RCC 7860 (cell line): ENCODE results near the gene TAF10.

Source experiments
- DNase-seq: peaks from one replicate; pipeline ENCODE4 v3.0.0-alpha.2; 2015; ENCODE audit warnings: low spot score
- FAIRE-seq: peaks from 2 replicates; lab custom pipeline; 2012; peaks lifted over from hg19 to GRCh38; lab: Jason Lieb, UNC

TAF10 gene

GRCh38 chr11:6609502-6610015 lies 2.5 kb downstream of the TAF10 start:
- DNase-seq: no peak
- no peak for FAIRE-seq

- FAIRE-seq (no peak), DNase-seq (no peak)
Observed at GRCh38 chr11:6608726-6609501, 3.1 kb downstream of the TAF10 start.

GRCh38 chr11:6608011-6608410 lies 4.0 kb downstream of the TAF10 start:
- DNase-seq: no peak
- FAIRE-seq: no peak

GRCh38 chr11:6607190-6607795 lies 4.7 kb downstream of the TAF10 start:
- DNase-seq: no peak
- FAIRE-seq: no peak

- FAIRE-seq (peak; percentile 85), DNase-seq (peak; percentile 90)
Observed at GRCh38 chr11:6606471-6607189, 5.4 kb downstream of the TAF10 start.

- DNase-seq: no peak
- no peak for FAIRE-seq
Observed at GRCh38 chr11:6604790-6605189, 7.2 kb downstream of the TAF10 start.

GRCh38 chr11:6604081-6604626 lies 7.9 kb downstream of the TAF10 start:
- DNase-seq: peak; percentile 27
- FAIRE-seq: no peak

- DNase-seq: peak; percentile 66
- FAIRE-seq: no peak
Observed at GRCh38 chr11:6603287-6604080, 8.5 kb downstream of the TAF10 start, which contains the start of the genes ILK and RRP8. TSS of gene ILK (plus strand) at chr11:6603774. CDS start at chr11:6604272, 498 bp downstream. TSS of gene RRP8 (minus strand) at chr11:6603616. CDS start at chr11:6603502, 114 bp downstream.

GRCh38 chr11:6602096-6602940 lies 9.7 kb downstream of the TAF10 start:
- DNase-seq (no peak), FAIRE-seq (no peak)

- no peak for DNase-seq
- no peak for FAIRE-seq
Observed at GRCh38 chr11:6601041-6601461, 11.0 kb downstream of the TAF10 start.

- FAIRE-seq (no peak), DNase-seq (no peak)
Observed at GRCh38 chr11:6599881-6600390, 12.1 kb downstream of the TAF10 start.

- DNase-seq (no peak), FAIRE-seq (no peak)
Observed at GRCh38 chr11:6599449-6599848, 12.6 kb downstream of the TAF10 start.

- no peak for FAIRE-seq
- no peak for DNase-seq
Observed at GRCh38 chr11:6598555-6598954, 13.5 kb downstream of the TAF10 start.

- no peak for FAIRE-seq
- no peak for DNase-seq
Observed at GRCh38 chr11:6596239-6596877, 15.7 kb downstream of the TAF10 start.

- FAIRE-seq (no peak), DNase-seq (no peak)
Observed at GRCh38 chr11:6594142-6594768, 17.8 kb downstream of the TAF10 start.

- DNase-seq (no peak), FAIRE-seq (no peak)
Observed at GRCh38 chr11:6588018-6588417, 24.0 kb downstream of the TAF10 start.

GRCh38 chr11:6587360-6587953 lies 24.6 kb downstream of the TAF10 start:
- DNase-seq: no peak
- FAIRE-seq: no peak
